ENCODE results near the gene SALL1.

DNA sequence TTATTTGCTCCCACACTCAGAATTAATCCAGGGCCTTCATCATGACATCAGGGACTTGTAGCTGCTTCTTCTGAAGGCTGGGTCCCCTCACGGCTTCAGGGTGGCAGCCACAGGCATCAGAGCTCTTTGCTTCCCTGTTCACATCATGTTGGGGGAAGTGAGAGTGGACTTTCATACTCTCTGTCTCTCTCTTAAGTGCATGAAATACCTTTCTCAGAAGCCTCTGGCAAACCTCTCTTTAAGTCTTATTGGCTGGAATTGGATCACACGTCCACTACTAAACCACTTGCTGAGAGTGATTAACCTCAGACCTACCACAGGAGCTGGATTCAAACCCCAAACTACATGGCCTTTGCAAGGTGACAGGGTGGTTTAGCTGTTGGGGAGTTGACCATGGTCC is 17.7 kb upstream of the SALL1 start:
- TF ChIP-seq, protein P1, sequence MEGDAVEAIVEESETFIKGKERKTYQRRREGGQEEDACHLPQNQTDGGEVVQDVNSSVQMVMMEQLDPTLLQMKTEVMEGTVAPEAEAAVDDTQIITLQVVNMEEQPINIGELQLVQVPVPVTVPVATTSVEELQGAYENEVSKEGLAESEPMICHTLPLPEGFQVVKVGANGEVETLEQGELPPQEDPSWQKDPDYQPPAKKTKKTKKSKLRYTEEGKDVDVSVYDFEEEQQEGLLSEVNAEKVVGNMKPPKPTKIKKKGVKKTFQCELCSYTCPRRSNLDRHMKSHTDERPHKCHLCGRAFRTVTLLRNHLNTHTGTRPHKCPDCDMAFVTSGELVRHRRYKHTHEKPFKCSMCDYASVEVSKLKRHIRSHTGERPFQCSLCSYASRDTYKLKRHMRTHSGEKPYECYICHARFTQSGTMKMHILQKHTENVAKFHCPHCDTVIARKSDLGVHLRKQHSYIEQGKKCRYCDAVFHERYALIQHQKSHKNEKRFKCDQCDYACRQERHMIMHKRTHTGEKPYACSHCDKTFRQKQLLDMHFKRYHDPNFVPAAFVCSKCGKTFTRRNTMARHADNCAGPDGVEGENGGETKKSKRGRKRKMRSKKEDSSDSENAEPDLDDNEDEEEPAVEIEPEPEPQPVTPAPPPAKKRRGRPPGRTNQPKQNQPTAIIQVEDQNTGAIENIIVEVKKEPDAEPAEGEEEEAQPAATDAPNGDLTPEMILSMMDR (conservative IDR thresholded peaks at IDR 0.05; ENCODE audit: low read depth, low read length), result no peak
- no peak for TF ChIP-seq RAD21 (IDR thresholded peaks at IDR 0.05; ENCODE audit: low read length)
